Measurements from ENCODE around the gene IL23A.

GRCh38 chr12:56324206-56324605 is 14.5 kb upstream of the IL23A start:
- no peak for TF ChIP-seq CTCF (IDR thresholded peaks at IDR 0.05)
- no peak for TF ChIP-seq EP300 (IDR thresholded peaks at IDR 0.05; ENCODE audit: borderline replicate concordance in 1 of 2, low read depth in 1 of 2, low read length in 1 of 2)
- no peak for TF ChIP-seq EZH2phosphoT487 (IDR thresholded peaks at IDR 0.05; ENCODE audit: borderline replicate concordance, low read depth)
- TF ChIP-seq, protein P1, sequence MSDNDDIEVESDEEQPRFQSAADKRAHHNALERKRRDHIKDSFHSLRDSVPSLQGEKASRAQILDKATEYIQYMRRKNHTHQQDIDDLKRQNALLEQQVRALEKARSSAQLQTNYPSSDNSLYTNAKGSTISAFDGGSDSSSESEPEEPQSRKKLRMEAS (IDR thresholded peaks at IDR 0.05; ENCODE audit: low read depth), result no peak
- TF ChIP-seq YY1 (IDR thresholded peaks at IDR 0.05; ENCODE audit: low read depth), result no peak

Data from SK-N-SH (cell line).